Endodermal cell (in vitro differentiated cells): ENCODE measurements around the gene NTPCR. TPM values are rescaled to one million over a fixed set of nuclear protein-coding genes. Genes with fewer than 3 reads are reported as not detected.

Source experiments
- DNase-seq: peaks from one replicate; pipeline ENCODE4 v3.0.0-alpha.2; 2017
- H3K27ac ChIP-seq: 2 replicates; pipeline ENCODE4 v1.5.1; 2013; ENCODE audit warnings: mild to moderate bottlenecking, low read depth, low read length, moderate library complexity
- H3K27me3 ChIP-seq: 2 replicates; pipeline ENCODE4 v1.6.1; 2013; ENCODE audit warnings: mild to moderate bottlenecking, low read length, moderate library complexity; ENCODE audit not compliant: insufficient read depth, control insufficient read depth, poor library complexity, severe bottlenecking
- H3K36me3 ChIP-seq: 2 replicates; pipeline ENCODE4 v1.7.0; 2013; ENCODE audit warnings: mild to moderate bottlenecking, low read length, moderate library complexity; ENCODE audit not compliant: control insufficient read depth, insufficient read depth
- H3K4me1 ChIP-seq: one replicate; pipeline ENCODE4 v1.7.0; 2013; ENCODE audit warnings: low read length; ENCODE audit not compliant: control insufficient read depth, insufficient read depth
- H3K4me3 ChIP-seq: 2 replicates; pipeline ENCODE4 v1.5.1; 2013; ENCODE audit warnings: mild to moderate bottlenecking, low read length, moderate library complexity
- H3K9ac ChIP-seq: 2 replicates; pipeline ENCODE4 v1.6.1; 2013; ENCODE audit warnings: mild to moderate bottlenecking, low read length, moderate library complexity; ENCODE audit not compliant: poor library complexity, severe bottlenecking; ENCODE audit errors: extremely low read depth
- H3K9me3 ChIP-seq: 2 replicates; pipeline ENCODE4 v1.6.1; 2013; ENCODE audit warnings: mild to moderate bottlenecking, low read length, moderate library complexity; ENCODE audit not compliant: control insufficient read depth
- H3K27ac Mint-ChIP-seq: 2 replicates; pipeline ENCODE4 v1.8.0; 2020; ENCODE audit warnings: mixed read lengths
- H3K27me3 Mint-ChIP-seq: 2 replicates; pipeline ENCODE4 v1.8.0; 2021; ENCODE audit warnings: mild to moderate bottlenecking, mixed read lengths; ENCODE audit not compliant: insufficient read depth
- H3K36me3 Mint-ChIP-seq: 2 replicates; pipeline ENCODE4 v1.8.0; 2020; ENCODE audit warnings: low read depth, mixed read lengths
- H3K4me1 Mint-ChIP-seq: 2 replicates; pipeline ENCODE4 v1.8.0; 2020; ENCODE audit warnings: mixed read lengths
- H3K4me3 Mint-ChIP-seq: 2 replicates; pipeline ENCODE4 v1.8.0; 2020; ENCODE audit warnings: mild to moderate bottlenecking, moderate library complexity, mixed read lengths
- H3K9me3 Mint-ChIP-seq: 2 replicates; pipeline ENCODE4 v1.8.0; 2020; ENCODE audit warnings: mild to moderate bottlenecking, mixed read lengths
- CTCF ChIP-seq: fragments of 200-600 bp; sonication (generic); conservative IDR thresholded peaks from 2 replicates; pipeline ENCODE4 v1.5.0; 2021; ENCODE audit warnings: antibody characterized with exemption, mild to moderate bottlenecking
- WGBS, 2 experiments: methylation state at CpG; one replicate each; pipeline versions ENCODE4 v1.1.5 to v1.1.7; 2013; ENCODE audit warnings: missing lambda C conversion rate in 2 of 2, mixed read lengths in 1 of 2; ENCODE audit not compliant: insufficient coverage in 1 of 2, insufficient read length in 1 of 2; 5-methylcytosine and 5-hydroxymethylcytosine counted together
- total RNA-seq, 2 donors: library from RNA; stranded (reverse); fragmentation: NEBNext Ultra II Directional in 1 of 2; extraction: Animal tissue kit (Norgen Biotek cat#: 25700) in 1 of 2; gene quantifications; 2 replicates in 1 of 2; 3 replicates in 1 of 2; pipeline ENCODE4 v1.2.1, GENCODE V29; 2021

The NTPCR gene
- total RNA-seq, 2 donors from 2014 or later = 30.9 to 43.3 TPM

- Histone ChIP-seq H3K4me3 (no peak overlapping the region), H3K4me1 (no peaks in the 10 kb centered on the region), H3K9me3 (no peaks in the 10 kb centered on the region), H3K36me3 (no peaks in the 10 kb centered on the region), H3K9ac (no peak overlapping the region), H3K27me3 (no peaks in the 10 kb centered on the region), H3K27ac (no peak overlapping the region)
- Mint-ChIP-seq H3K27me3 (peaks cover 3% of the 10 kb centered on the region), H3K9me3 (peaks cover 6% of the 10 kb centered on the region), H3K27ac (no peak overlapping the region), H3K4me1 (peaks cover 7% of the 10 kb centered on the region), H3K4me3 (no peak overlapping the region), H3K36me3 (no peaks in the 10 kb centered on the region)
- 90 to 100% methylated on average over 2 of the region's 2 CpGs for WGBS, 2 experiments
- no peak for TF ChIP-seq CTCF
- no peak for DNase-seq
These were observed 27.9 kb upstream of the NTPCR start for GRCh38 chr1:232922485-232922884.

GRCh38 chr1:232923739-232924386, 26.5 kb upstream of the NTPCR start:
- no peaks in the 10 kb centered on the region for H3K4me1 ChIP-seq
- H3K4me3 Mint-ChIP-seq = no peak overlapping the region
- H3K9me3 ChIP-seq = no peaks in the 10 kb centered on the region
- peaks cover 7% of the 10 kb centered on the region for H3K4me1 Mint-ChIP-seq
- no peak overlapping the region for H3K27ac ChIP-seq
- H3K36me3 Mint-ChIP-seq = no peaks in the 10 kb centered on the region
- no peaks in the 10 kb centered on the region for H3K36me3 ChIP-seq
- no peak overlapping the region for H3K9ac ChIP-seq
- DNase-seq = no peak
- WGBS, 2 experiments = 91 to 100% methylated on average over 2 to 4 of the region's 4 CpGs
- TF ChIP-seq CTCF = no peak
- H3K9me3 Mint-ChIP-seq = peaks cover 7% of the 10 kb centered on the region
- no peaks in the 10 kb centered on the region for H3K27me3 ChIP-seq
- H3K27me3 Mint-ChIP-seq = peaks cover 3% of the 10 kb centered on the region
- H3K27ac Mint-ChIP-seq = no peak overlapping the region
- no peak overlapping the region for H3K4me3 ChIP-seq

- Histone ChIP-seq H3K9ac (no peak overlapping the region), H3K4me3 (no peak overlapping the region), H3K9me3 (no peaks in the 10 kb centered on the region), H3K36me3 (no peaks in the 10 kb centered on the region), H3K27ac (peak overlapping the region; percentile 87), H3K27me3 (no peaks in the 10 kb centered on the region), H3K4me1 (no peaks in the 10 kb centered on the region)
- H3K27ac Mint-ChIP-seq = no peak overlapping the region
- H3K4me3 Mint-ChIP-seq = no peak overlapping the region
- peaks cover 7% of the 10 kb centered on the region for H3K9me3 Mint-ChIP-seq
- no peak for DNase-seq
- peaks cover 7% of the 10 kb centered on the region for H3K4me1 Mint-ChIP-seq
- WGBS, 2 experiments = 91 to 94% methylated on average over 3 of the region's 3 CpGs
- no peaks in the 10 kb centered on the region for H3K36me3 Mint-ChIP-seq
- no peak for TF ChIP-seq CTCF
- peaks cover 3% of the 10 kb centered on the region for H3K27me3 Mint-ChIP-seq
These were observed 25.5 kb upstream of the NTPCR start for GRCh38 chr1:232924874-232925273.
